Dedifferentiated amniotic fluid mesenchymal stem cell (primary cell): ENCODE data around the gene TNFSF9.
"Not testable (repeated sequence)": the region's sequence is repeated elsewhere in the genome, so short reads cannot be mapped to it uniquely, and the experiment has no call there.

ENCODE experiments used
- DNase-seq: peaks from one replicate; pipeline ENCODE4 v3.0.0-alpha.2; 2016; ENCODE audit errors: extremely low spot score

The TNFSF9 gene

GRCh38 chr19:6508028-6508771, 22.6 kb upstream of the TNFSF9 start:
- DNase-seq = not testable (repeated sequence)

- DNase-seq = no peak
These were observed 21.5 kb upstream of the TNFSF9 start for GRCh38 chr19:6509118-6509971.

GRCh38 chr19:6510618-6511017, 20.2 kb upstream of the TNFSF9 start:
- DNase-seq = no peak

- DNase-seq = no peak
These were observed 16.7 kb upstream of the TNFSF9 start for GRCh38 chr19:6514089-6514488.

DNA sequence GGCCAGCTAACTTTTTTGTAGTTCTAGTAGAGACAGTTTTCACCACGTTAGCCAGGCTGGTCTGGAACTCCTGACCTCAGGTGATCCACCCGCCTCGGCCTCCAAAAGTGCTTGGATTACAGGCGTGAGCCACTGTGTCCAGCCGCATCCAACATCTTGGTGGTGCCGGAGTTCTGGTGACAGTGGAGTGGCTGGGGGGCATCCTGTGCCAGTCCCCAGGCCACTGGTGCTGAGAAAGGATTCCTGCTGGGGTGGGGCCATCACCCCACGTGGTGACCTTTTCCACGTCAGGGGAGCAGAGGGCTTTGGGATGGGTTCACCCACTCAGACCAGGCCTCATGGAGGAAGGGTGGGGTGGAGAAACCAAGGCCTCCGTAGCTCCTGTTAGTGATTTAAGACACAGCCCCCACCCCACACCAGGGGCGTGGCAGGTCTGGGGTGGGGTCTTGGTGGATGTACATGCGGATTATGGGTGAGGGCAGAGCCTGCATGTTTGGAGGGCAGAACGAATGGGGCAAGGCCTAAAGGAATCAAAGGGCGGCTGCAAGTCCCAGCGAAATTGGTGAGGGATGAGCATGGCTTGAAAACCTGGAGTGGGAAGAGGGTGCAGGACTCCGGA, 15.8 kb upstream of the TNFSF9 start:
- no peak for DNase-seq

GRCh38 chr19:6516018-6516658, 14.7 kb upstream of the TNFSF9 start:
- DNase-seq = peak; percentile 87

GRCh38 chr19:6516659-6517291, 14.1 kb upstream of the TNFSF9 start:
- peak; percentile 83 for DNase-seq

DNA sequence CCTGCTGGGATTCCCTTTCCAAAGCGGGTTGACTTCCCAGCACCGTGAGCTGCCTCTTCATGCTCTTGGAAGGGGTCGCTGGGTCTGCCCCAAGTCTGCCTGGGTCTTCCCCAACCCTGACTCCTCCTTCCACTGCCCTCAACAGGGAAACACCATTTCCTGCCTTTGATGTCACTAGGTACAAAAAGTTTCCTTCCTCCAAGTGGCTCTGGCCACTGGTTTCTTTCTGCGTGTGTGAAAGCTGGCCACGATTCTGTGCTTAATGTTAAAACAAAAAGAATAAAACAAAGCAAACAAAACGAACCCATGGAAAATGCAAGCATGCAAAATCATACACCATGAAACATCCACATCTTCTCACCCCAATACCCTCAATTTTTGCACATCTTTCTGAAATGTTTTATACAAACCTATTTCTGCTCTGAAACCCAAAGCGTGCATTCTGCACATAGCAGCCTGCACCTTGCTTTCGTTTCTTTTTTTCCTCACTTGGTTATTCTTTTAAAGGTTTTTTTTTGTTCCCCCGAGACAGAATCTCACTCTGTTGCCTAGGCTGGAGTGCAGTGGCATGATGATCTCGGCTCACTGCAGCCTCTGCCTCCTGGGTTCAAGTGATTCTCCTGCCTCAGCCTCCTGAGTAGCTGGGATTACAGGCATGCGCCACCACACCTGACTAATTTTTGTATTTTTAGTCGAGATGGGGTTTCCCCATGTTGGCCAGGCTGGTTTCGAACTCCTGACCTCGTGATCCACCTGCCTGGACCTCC, 12.5 kb upstream of the TNFSF9 start:
- no peak for DNase-seq

DNA sequence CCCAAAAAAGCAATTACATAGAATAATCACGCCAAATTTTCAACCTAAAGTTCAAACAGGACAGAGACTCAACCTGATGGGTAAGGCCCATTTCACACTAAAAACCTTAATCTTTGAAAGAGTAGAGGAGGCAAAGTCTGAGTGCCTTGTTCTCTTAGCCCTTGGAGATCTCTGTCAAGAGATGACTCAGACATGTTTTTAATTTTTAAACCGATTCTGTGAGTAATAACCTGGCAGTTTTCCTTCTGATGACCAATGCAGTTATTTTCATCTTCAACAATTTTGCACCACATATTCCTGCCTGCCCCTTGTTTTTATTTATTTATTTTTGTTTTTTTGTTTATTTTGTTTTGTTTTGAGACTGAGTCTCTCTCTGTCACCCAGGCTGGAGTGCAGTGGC, 11.5 kb upstream of the TNFSF9 start:
- DNase-seq = peak; percentile 81

GRCh38 chr19:6521718-6522646, 8.8 kb upstream of the TNFSF9 start:
- DNase-seq = no peak

DNA sequence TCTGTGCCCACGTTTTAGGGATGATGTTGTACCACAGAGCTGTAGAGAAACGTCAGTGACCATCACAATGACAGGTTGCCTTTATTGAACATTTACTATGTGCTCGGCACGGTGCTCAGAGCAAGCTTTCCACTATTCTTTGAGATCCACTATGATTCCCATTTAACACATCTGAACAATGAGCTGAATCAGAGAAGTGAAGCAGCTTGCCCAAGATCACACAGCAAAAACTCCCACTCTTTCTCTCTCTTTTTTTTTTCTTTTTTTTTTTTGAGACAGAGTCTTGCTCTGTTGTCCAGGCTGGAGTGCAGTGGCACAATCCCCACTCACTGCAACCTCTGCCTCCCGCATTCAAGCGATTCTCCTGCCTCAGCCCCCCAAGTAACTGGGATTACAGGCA, 8.1 kb upstream of the TNFSF9 start:
- no peak for DNase-seq

- DNase-seq = no peak
These were observed 6.5 kb upstream of the TNFSF9 start for GRCh38 chr19:6524311-6524710.

DNA sequence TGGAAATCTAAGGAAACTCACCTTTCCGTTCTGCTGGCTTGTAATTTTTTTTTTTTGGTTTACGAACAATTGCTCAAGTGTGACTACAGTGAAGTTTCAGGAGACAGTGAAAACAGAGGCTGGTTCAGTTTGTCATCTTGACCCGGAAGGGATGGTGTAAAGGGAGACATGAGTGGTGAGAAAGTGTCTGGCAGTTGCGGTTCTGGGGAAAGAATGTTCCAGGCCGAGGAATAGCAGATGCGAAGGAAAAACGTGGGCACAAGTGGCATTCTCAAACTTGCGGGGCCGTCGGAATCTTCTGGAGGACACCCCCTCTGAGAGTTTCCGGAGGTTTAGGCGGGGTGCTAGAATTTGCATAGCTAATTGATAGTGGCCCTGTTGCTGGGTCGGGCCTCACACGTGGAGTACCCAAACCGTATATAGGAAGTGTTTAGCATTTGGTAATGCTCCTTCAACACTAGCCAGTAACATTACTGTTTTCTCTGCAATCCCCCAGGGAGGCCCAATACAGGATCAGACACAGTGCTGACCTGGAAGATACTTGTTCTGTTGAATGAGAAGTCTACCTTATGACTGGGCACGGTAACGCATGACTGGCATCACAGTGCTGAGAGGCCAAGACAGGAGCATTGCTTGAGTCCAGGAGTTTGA, 2.8 kb upstream of the TNFSF9 start:
- DNase-seq = no peak

DNA sequence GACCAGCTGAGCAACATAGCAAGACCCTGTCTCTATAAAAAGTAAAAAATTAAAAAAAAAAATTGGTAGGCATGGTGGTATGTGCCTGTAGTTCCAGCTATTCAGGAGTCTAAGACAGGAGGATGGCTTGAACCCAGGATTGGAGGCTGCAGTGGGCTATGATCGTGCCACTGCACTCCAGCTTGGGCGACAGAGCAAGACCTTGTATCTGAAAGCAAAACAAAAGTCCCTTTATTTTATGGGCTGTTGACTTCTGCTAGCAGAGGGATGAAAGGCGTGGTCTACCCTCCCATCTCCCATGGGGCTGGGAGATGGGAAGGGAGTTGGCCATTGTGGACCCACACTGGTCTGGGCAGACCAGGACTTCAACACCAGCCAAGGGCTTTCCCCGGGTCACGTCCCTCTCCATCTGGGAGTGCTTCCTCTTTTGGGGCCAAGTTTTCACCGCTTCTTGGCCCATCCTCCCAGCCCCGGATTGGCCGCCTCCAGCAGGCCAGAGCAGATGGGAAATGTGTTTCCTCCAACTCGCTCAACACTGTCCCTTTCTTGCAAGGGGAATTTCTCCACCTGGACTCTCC, 2.2 kb upstream of the TNFSF9 start:
- DNase-seq = no peak

- no peak for DNase-seq
These were observed 1.5 kb upstream of the TNFSF9 start for GRCh38 chr19:6529351-6529750.

DNA sequence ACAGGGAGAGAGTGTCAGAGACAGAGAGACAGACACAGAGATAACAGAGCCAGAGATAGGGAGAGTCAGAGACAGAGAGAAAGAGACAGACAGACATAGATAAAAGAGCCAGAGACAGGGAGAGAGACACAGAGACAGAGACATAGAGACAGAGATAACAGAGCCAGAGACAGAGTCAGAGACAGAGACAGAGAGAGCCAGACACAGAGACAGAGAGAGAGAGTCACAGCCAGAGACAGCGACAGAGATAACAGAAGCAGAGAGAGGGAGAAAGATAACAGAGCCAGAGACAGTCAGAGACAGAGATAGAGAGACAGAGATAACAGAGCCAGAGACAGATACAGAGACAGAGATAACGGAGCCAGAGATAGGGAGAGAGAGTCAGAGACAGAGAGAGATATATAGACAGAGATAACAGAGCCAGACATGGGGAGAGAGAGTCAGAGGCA, 865 bp upstream of the TNFSF9 start:
- DNase-seq = no peak

- no peak for DNase-seq
These were observed 533 bp downstream of the TNFSF9 start for GRCh38 chr19:6531163-6531955.

DNA sequence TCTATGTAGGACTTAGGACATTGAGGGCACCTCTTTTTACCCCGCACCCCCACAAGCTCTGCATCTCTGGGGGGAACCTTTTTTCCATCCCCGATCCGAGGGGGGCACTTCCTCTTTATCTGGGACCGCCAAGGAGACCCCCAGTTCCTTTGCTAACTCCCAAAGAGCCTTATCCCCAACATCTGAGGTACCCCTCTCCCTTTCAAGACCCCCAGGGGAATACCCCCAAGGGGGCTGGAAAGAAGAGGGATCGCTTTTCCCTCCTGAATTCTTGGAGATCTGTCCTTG, 1.1 kb downstream of the TNFSF9 start:
- DNase-seq = no peak
